Measurements from ENCODE around the gene KCNN3.

GRCh38 chr1:154851392-154852177, 18.5 kb downstream of the KCNN3 start:
- TF ChIP-seq OVOL2 (CRISPR knock-in tag; IDR thresholded peaks at IDR 0.05; ENCODE audit: borderline replicate concordance): no peak
- no peak for TF ChIP-seq MYBL2 (CRISPR knock-in tag; IDR thresholded peaks at IDR 0.05)
- no peak for TF ChIP-seq CTCF (IDR thresholded peaks at IDR 0.05)
- no peak for TF ChIP-seq CREM (CRISPR knock-in tag; IDR thresholded peaks at IDR 0.05)
- TF ChIP-seq USF2 (CRISPR knock-in tag; IDR thresholded peaks at IDR 0.05): no peak
- no peak for TF ChIP-seq FOXK1 (CRISPR knock-in tag; IDR thresholded peaks at IDR 0.05)
- no peak for TF ChIP-seq ZNF121 (CRISPR knock-in tag; IDR thresholded peaks at IDR 0.05)
- TF ChIP-seq ZNF396 (CRISPR knock-in tag; IDR thresholded peaks at IDR 0.05; ENCODE audit: borderline replicate concordance): no peak
- TF ChIP-seq ATF1 (CRISPR knock-in tag; IDR thresholded peaks at IDR 0.05): no peak
- no peak for TF ChIP-seq FOXJ3 (CRISPR knock-in tag; IDR thresholded peaks at IDR 0.05; ENCODE audit: borderline replicate concordance)
- no peak for TF ChIP-seq JAZF1 (CRISPR knock-in tag; IDR thresholded peaks at IDR 0.05)
- no peak for TF ChIP-seq ZNF416 (CRISPR knock-in tag; IDR thresholded peaks at IDR 0.05)

Measured in WTC11 (cell line).